Common myeloid progenitor, CD34-positive (primary cell): ENCODE measurements around the gene NOXA1.

Experiments
- CTCF ChIA-PET: fragments of 350-600 bp; sonication (Branson Sonifier 250); formaldehyde crosslinking; loops from one replicate; lab custom pipeline; 2021; ENCODE audit warnings: antibody characterized with exemption; lab: Charles Lee
- POLR2A ChIA-PET: fragments of 350-600 bp; sonication (Branson Sonifier 250); formaldehyde crosslinking; loops from one replicate; lab custom pipeline; 2021; ENCODE audit warnings: antibody characterized with exemption; lab: Charles Lee
- DNase-seq, 3 donors: peaks; one replicate each; pipeline versions ENCODE4 v3.0.0 to v3.0.0-alpha.2; 2013
- H3K27ac ChIP-seq, 2 experiments: 1 replicate in 1 of 2; 2 replicates in 1 of 2; pipeline ENCODE4 v1.7.0; 2013; ENCODE audit warnings: inconsistent platforms in 2 of 2, low read length in 2 of 2, mild to moderate bottlenecking in 2 of 2, low read depth in 1 of 2, moderate library complexity in 1 of 2; ENCODE audit not compliant: severe bottlenecking in 2 of 2, insufficient read depth in 1 of 2, poor library complexity in 1 of 2
- H3K27me3 ChIP-seq, 5 experiments: replicated peaks in 2 of 5; 1 replicate in 3 of 5; 2 replicates in 2 of 5; pipeline versions ENCODE4 v1.6.1 to v1.7.0; 2013; ENCODE audit warnings: low read length in 4 of 5, mild to moderate bottlenecking in 2 of 5, moderate library complexity in 2 of 5, inconsistent platforms in 1 of 5; ENCODE audit not compliant: insufficient read depth in 5 of 5, control insufficient read depth in 4 of 5
- H3K36me3 ChIP-seq, 4 experiments: 1 replicate in 2 of 4; 2 replicates in 2 of 4; pipeline versions ENCODE4 v1.6.1 to v1.7.0; 2013; ENCODE audit warnings: low read length in 3 of 4, control low read depth in 1 of 4, mild to moderate bottlenecking in 1 of 4; ENCODE audit not compliant: control insufficient read depth in 4 of 4, insufficient read depth in 4 of 4
- H3K4me1 ChIP-seq, 4 experiments: 1 replicate in 3 of 4; 2 replicates in 1 of 4; pipeline versions ENCODE4 v1.6.1 to v1.7.1; 2013; ENCODE audit warnings: low read length in 3 of 4, mild to moderate bottlenecking in 3 of 4, control low read depth in 1 of 4, inconsistent platforms in 1 of 4, moderate library complexity in 1 of 4; ENCODE audit not compliant: control insufficient read depth in 4 of 4, insufficient read depth in 4 of 4; ENCODE audit errors: control extremely low read depth in 1 of 4
- H3K4me3 ChIP-seq, 7 experiments: 1 replicate in 4 of 7; 2 replicates in 3 of 7; pipeline versions ENCODE4 v1.5.1 to v1.7.0; 2013; ENCODE audit warnings: mild to moderate bottlenecking in 7 of 7, low read length in 6 of 7, moderate library complexity in 6 of 7, inconsistent platforms in 2 of 7, low read depth in 2 of 7, control low read depth in 1 of 7; ENCODE audit not compliant: insufficient read depth in 4 of 7, control insufficient read depth in 1 of 7; ENCODE audit errors: extremely low read depth in 1 of 7
- H3K9me3 ChIP-seq, 5 experiments: 1 replicate in 4 of 5; 2 replicates in 1 of 5; pipeline versions ENCODE4 v1.6.1 to v1.7.1; 2013; ENCODE audit warnings: low read length in 4 of 5, mild to moderate bottlenecking in 2 of 5, inconsistent platforms in 1 of 5, low read depth in 1 of 5, moderate library complexity in 1 of 5; ENCODE audit not compliant: control insufficient read depth in 4 of 5, insufficient read depth in 2 of 5; ENCODE audit errors: control extremely low read depth in 1 of 5
- WGBS: methylation state at CpG from one replicate; pipeline ENCODE4 v1.1.5; 2013; ENCODE audit not compliant: insufficient coverage; 5-methylcytosine and 5-hydroxymethylcytosine counted together

NOXA1 gene

DNA sequence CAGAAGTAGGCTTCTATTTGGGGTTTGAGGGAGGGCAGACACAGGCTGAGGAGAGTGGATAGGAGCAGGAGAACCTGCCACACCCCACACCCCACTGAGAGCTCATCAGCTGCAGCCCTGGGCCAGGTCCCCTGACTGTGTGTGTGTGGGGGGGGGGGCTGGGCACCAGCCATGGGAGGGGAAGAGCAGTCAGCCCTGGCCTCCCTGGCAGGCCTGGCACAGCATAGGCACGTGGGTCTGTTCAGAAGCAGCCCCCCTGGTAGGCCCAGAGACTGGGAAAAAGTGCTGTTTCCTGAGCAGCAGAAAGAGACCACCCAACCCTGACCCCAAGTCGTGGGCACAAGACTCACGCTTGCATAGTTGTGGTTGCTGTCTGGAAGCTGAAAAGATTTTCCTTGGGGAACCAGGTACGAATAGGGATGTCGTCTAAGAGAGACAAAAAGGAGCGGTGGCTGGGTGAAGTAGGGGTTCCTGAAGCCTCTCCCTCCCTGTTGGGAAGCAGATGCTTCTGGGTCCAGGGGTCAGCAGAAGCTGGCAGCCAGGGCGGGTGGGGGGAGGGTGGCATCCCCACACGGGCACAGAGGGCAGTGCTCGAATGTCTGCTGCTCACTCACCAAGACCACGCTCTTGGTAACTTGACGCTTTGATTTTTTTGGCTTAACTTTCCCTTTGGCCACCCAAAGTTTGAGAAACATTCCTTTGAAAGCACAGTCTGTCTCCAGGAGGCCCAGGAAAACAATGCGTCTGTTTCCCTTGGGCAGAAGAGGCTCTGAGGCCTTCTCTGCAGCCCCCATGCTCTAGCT lies 33.1 kb downstream of the NOXA1 start:
- H3K4me3 ChIP-seq = no peak overlapping the region
- no peak overlapping the region for H3K27ac ChIP-seq
- 97% methylated on average over 11 of the region's 12 CpGs for WGBS
- ChIA-PET CTCF (interaction anchor here (2.0 kb wide), 1 partner anchor 13 kb away, joined by 4 read pairs; no protein-coding TSS in a partner anchor), POLR2A (no interaction called here)
- H3K9me3 ChIP-seq = no peaks in the 10 kb centered on the region
- H3K27me3 ChIP-seq = no peaks in the 10 kb centered on the region
- H3K36me3 ChIP-seq = peaks cover 0 to 37% (median under 1%) of the 10 kb centered on the region in 4 experiments
- no peak for DNase-seq
- H3K4me1 ChIP-seq = peaks cover 0 to 66% (median 59%) of the 10 kb centered on the region in 4 experiments

DNA sequence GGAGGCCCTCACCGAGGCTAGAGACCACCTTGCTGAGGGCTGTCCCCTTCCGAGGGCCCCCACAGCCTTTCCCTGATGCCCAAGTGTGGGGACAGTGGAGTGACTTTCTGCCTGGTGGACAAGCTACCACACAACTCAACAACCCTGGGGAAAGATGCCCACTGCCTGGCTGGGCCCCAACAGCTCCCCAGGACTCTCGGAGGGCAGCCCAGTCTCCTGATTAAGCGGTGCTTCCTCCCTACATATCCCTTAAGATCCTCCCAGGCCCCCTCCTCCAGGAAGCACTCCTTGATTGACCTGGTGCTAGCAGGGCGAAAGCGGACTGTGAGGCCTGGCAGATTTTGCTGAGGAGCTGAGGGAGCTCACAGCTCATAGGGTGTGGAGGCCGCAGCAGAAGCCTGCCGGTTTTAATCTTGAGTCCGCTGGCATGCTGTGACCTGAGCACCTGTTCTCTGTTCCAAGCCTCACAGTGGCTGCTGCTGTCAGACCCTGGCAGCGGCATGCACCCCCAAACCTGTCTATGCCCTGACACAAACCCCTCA lies 33.7 kb downstream of the NOXA1 start:
- H3K4me3 ChIP-seq = no peak overlapping the region
- H3K36me3 ChIP-seq = peaks cover 0 to 37% (median under 1%) of the 10 kb centered on the region in 4 experiments
- H3K27me3 ChIP-seq = no peaks in the 10 kb centered on the region
- WGBS = 95% methylated on average over 6 of the region's 10 CpGs
- no peak for DNase-seq
- CTCF ChIA-PET = interaction anchor here (2.0 kb wide), 1 partner anchor 13 kb away, joined by 4 read pairs; no protein-coding TSS in a partner anchor
- POLR2A ChIA-PET = no interaction called here
- H3K9me3 ChIP-seq = no peaks in the 10 kb centered on the region
- no peak overlapping the region for H3K27ac ChIP-seq
- H3K4me1 ChIP-seq = peaks cover 0 to 71% (median 63%) of the 10 kb centered on the region in 4 experiments

- ChIA-PET CTCF (interaction anchor here (1.1 kb wide), 1 partner anchor 12 kb away, joined by 3 read pairs; no protein-coding TSS in a partner anchor), POLR2A (no interaction called here)
- H3K4me1 ChIP-seq = peaks cover 0 to 71% (median 64%) of the 10 kb centered on the region in 4 experiments
- 94% methylated on average over 31 of the region's 44 CpGs for WGBS
- peaks cover 0 to 1% (median 0%) of the 10 kb centered on the region in 5 experiments for H3K9me3 ChIP-seq
- DNase-seq = no peak
- H3K27me3 ChIP-seq = no peaks in the 10 kb centered on the region
- no peak overlapping the region for H3K27ac ChIP-seq
- peak overlapping the region in 4 of 7 experiments; percentile 23 to 78 (median 70) for H3K4me3 ChIP-seq
- H3K36me3 ChIP-seq = peaks cover 0 to 37% (median under 1%) of the 10 kb centered on the region in 4 experiments
These were observed 34.4 kb downstream of the NOXA1 start for GRCh38 chr9:137457406-137458193.

GRCh38 chr9:137458194-137459151 lies 35.3 kb downstream of the NOXA1 start:
- peak in 2 of 3 donors; percentile 35 to 39 for DNase-seq
- Histone ChIP-seq H3K4me3 (peak overlapping the region; percentile 33 to 78 (median 68)), H3K9me3 (peaks cover 0 to 2% (median 0%) of the 10 kb centered on the region in 5 experiments), H3K36me3 (peaks cover 0 to 29% (median under 1%) of the 10 kb centered on the region in 4 experiments), H3K27ac (peak overlapping the region in 1 of 2 experiments; percentile 49), H3K4me1 (peaks cover 0 to 69% (median 61%) of the 10 kb centered on the region in 4 experiments), H3K27me3 (no peaks in the 10 kb centered on the region)
- ChIA-PET CTCF (interaction anchor here (1.1 kb wide), 1 partner anchor 12 kb away, joined by 3 read pairs; no protein-coding TSS in a partner anchor), POLR2A (no interaction called here)
- 7% methylated on average over 66 of the region's 88 CpGs for WGBS

DNA sequence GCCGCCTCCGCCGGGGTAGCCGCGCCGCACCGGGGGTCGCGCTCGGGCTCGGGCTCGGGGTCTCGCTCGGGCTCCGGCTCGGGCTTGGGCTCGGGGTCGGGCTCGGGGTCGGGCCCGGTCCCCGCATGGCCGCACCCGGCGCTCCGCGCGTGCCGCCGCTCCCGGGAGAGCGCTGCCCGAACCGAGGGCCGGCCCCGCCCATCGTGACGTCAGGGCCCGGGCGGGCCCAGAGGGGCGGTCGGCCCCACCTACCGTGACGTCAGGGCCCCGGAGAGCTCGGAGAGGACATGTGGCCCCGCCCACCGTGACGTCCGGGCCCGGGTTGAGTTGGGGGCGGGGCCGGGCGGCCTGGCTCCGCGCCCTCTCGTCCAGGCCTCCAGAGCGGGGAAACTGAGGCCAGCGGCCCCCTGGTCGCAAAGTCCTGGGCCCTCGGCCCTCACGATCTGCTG lies 36.0 kb downstream of the NOXA1 start, which contains the start of gene NSMF:
Gene NSMF, minus strand, starts transcription at position 183 of the 449 bp plus-strand sequence. CDS start 232 bp downstream, outside the sequence.
- ChIA-PET CTCF (no interaction called here), POLR2A (interaction anchor here (0.6 kb wide), 1 partner anchor 222 kb away, joined by 3 read pairs; no protein-coding TSS in a partner anchor)
- Histone ChIP-seq H3K36me3 (peaks cover 0 to 29% (median under 1%) of the 10 kb centered on the region in 4 experiments), H3K9me3 (peaks cover 0 to 6% (median 0%) of the 10 kb centered on the region in 5 experiments), H3K4me3 (peak within 1 kb of the TSS; percentile 33 to 78 (median 68)), H3K4me1 (peaks cover 0 to 65% (median 57%) of the 10 kb centered on the region in 4 experiments), H3K27me3 (peaks cover 0 to under 1% (median 0%) of the 10 kb centered on the region in 5 experiments), H3K27ac (peak within 1 kb of the TSS in 1 of 2 experiments; percentile 58)
- peak; percentile 84 to 91 (median 89) for DNase-seq
- WGBS = under 1% methylated on average over 49 of the region's 62 CpGs
